GM19099 (cell line): ENCODE results near the gene GNG2.

Source experiments
- POLR2A ChIP-seq: IDR thresholded peaks from 3 replicates; pipeline ENCODE4 v1.6.1; 2011; ENCODE audit warnings: low read depth; ENCODE audit not compliant: insufficient read length; ENCODE audit errors: extremely low read depth

Gene GNG2

GRCh38 chr14:51869411-51870100, 9.1 kb downstream of the GNG2 start:
- no peak for TF ChIP-seq POLR2A

GRCh38 chr14:51870606-51871005, 10.2 kb downstream of the GNG2 start:
- no peak for TF ChIP-seq POLR2A

GRCh38 chr14:51871846-51872245, 11.4 kb downstream of the GNG2 start:
- no peak for TF ChIP-seq POLR2A

- TF ChIP-seq POLR2A: no peak
Observed at GRCh38 chr14:51872396-51872795, 12.0 kb downstream of the GNG2 start.

- TF ChIP-seq POLR2A: no peak
Observed at GRCh38 chr14:51873221-51873893, 12.9 kb downstream of the GNG2 start.

- TF ChIP-seq POLR2A: no peak
Observed at GRCh38 chr14:51877810-51878209, 17.4 kb downstream of the GNG2 start.

GRCh38 chr14:51879170-51879569, 18.8 kb downstream of the GNG2 start:
- no peak for TF ChIP-seq POLR2A

- TF ChIP-seq POLR2A: no peak
Observed at GRCh38 chr14:51880835-51881580, 20.6 kb downstream of the GNG2 start.

- no peak for TF ChIP-seq POLR2A
Observed at GRCh38 chr14:51881636-51882035, 21.2 kb downstream of the GNG2 start.

- TF ChIP-seq POLR2A: no peak
Observed at GRCh38 chr14:51883232-51883631, 22.8 kb downstream of the GNG2 start.

- TF ChIP-seq POLR2A: no peak
Observed at GRCh38 chr14:51884086-51884927, 23.9 kb downstream of the GNG2 start.

- TF ChIP-seq POLR2A: no peak
Observed at GRCh38 chr14:51889851-51890250, 29.4 kb downstream of the GNG2 start.

GRCh38 chr14:51894250-51894649, 33.8 kb downstream of the GNG2 start:
- no peak for TF ChIP-seq POLR2A

GRCh38 chr14:51895375-51895774, 35.0 kb downstream of the GNG2 start:
- no peak for TF ChIP-seq POLR2A

GRCh38 chr14:51897791-51898355, 37.5 kb downstream of the GNG2 start:
- TF ChIP-seq POLR2A: no peak
